Endothelial cell (in vitro differentiated cells): ENCODE measurements around the gene PLEKHH3. TPM values are rescaled to one million over a fixed set of nuclear protein-coding genes. Genes with fewer than 3 reads are reported as not detected.

Experiments
- DNase-seq: peaks from one replicate; pipeline ENCODE4 v3.0.0; 2021; ENCODE audit warnings: low spot score
- H3K27ac Mint-ChIP-seq: one replicate; pipeline ENCODE4 v1.8.0; 2021; ENCODE audit warnings: mixed read lengths, inconsistent platforms; ENCODE audit not compliant: unreplicated experiment
- H3K27me3 Mint-ChIP-seq: one replicate; pipeline ENCODE4 v1.8.0; 2021; ENCODE audit warnings: mild to moderate bottlenecking, moderate library complexity, mixed read lengths, inconsistent platforms; ENCODE audit not compliant: unreplicated experiment
- H3K36me3 Mint-ChIP-seq: one replicate; pipeline ENCODE4 v1.8.0; 2021; ENCODE audit warnings: mild to moderate bottlenecking, low read depth, mixed read lengths, inconsistent platforms; ENCODE audit not compliant: unreplicated experiment
- H3K4me1 Mint-ChIP-seq: one replicate; pipeline ENCODE4 v1.8.0; 2021; ENCODE audit warnings: mild to moderate bottlenecking, mixed read lengths, inconsistent platforms; ENCODE audit not compliant: unreplicated experiment
- H3K4me3 Mint-ChIP-seq: one replicate; pipeline ENCODE4 v1.8.0; 2021; ENCODE audit warnings: mild to moderate bottlenecking, mixed read lengths, inconsistent platforms; ENCODE audit not compliant: unreplicated experiment
- H3K9me3 Mint-ChIP-seq: one replicate; pipeline ENCODE4 v1.8.0; 2021; ENCODE audit warnings: mixed read lengths, inconsistent platforms; ENCODE audit not compliant: unreplicated experiment
- CTCF ChIP-seq: fragments of 200-600 bp; sonication (generic); IDR thresholded peaks from one replicate; pipeline ENCODE4 v1.5.0; 2021; ENCODE audit warnings: antibody characterized with exemption; ENCODE audit not compliant: unreplicated experiment
- total RNA-seq: library from RNA; stranded (reverse); fragmentation: NEBNext Ultra II Directional; extraction: Animal tissue kit (Norgen Biotek cat#: 25700); gene quantifications from one replicate; pipeline ENCODE4 v1.2.1, GENCODE V29; 2021; ENCODE audit not compliant: unreplicated experiment

The PLEKHH3 gene
- total RNA-seq, 1 donor from 2014 or later = 25.2 TPM

- peaks cover 7% of the 10 kb centered on the region for H3K27me3 Mint-ChIP-seq
- TF ChIP-seq CTCF = no peak
- H3K36me3 Mint-ChIP-seq = peaks cover 38% of the 10 kb centered on the region
- H3K9me3 Mint-ChIP-seq = no peaks in the 10 kb centered on the region
- H3K4me3 Mint-ChIP-seq = no peak overlapping the region
- H3K4me1 Mint-ChIP-seq = peaks cover 3% of the 10 kb centered on the region
- no peak for DNase-seq
- H3K27ac Mint-ChIP-seq = no peak overlapping the region
Measured at GRCh38 chr17:42702446-42702845, 25.7 kb upstream of the PLEKHH3 start.

- Mint-ChIP-seq H3K4me1 (peaks cover 3% of the 10 kb centered on the region), H3K4me3 (no peak overlapping the region), H3K27me3 (peaks cover 8% of the 10 kb centered on the region), H3K9me3 (no peaks in the 10 kb centered on the region), H3K36me3 (peaks cover 30% of the 10 kb centered on the region), H3K27ac (no peak overlapping the region)
- no peak for DNase-seq
- TF ChIP-seq CTCF = no peak
Measured at GRCh38 chr17:42700586-42701289, 23.9 kb upstream of the PLEKHH3 start.

DNA sequence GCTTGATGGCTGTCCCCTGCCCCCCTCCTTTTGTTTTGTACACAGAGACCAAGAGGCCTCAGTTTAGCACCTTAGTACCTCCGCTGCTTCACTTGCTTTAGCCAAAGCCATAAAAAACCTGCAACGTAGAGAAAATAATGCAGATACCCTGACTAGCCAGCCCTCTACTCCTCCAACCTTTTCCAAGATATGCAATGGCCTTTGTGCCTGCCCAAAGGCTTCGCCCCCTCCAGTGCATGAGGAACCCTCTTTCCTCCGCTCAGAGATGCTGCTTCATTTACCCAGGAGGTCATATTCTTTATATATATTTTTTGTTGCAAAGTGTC, 22.6 kb upstream of the PLEKHH3 start:
- no peak for TF ChIP-seq CTCF
- Mint-ChIP-seq H3K9me3 (no peaks in the 10 kb centered on the region), H3K27ac (no peak overlapping the region), H3K4me1 (peaks cover 3% of the 10 kb centered on the region), H3K27me3 (peaks cover 10% of the 10 kb centered on the region), H3K4me3 (peak overlapping the region; percentile 79), H3K36me3 (peaks cover 26% of the 10 kb centered on the region)
- no peak for DNase-seq

DNA sequence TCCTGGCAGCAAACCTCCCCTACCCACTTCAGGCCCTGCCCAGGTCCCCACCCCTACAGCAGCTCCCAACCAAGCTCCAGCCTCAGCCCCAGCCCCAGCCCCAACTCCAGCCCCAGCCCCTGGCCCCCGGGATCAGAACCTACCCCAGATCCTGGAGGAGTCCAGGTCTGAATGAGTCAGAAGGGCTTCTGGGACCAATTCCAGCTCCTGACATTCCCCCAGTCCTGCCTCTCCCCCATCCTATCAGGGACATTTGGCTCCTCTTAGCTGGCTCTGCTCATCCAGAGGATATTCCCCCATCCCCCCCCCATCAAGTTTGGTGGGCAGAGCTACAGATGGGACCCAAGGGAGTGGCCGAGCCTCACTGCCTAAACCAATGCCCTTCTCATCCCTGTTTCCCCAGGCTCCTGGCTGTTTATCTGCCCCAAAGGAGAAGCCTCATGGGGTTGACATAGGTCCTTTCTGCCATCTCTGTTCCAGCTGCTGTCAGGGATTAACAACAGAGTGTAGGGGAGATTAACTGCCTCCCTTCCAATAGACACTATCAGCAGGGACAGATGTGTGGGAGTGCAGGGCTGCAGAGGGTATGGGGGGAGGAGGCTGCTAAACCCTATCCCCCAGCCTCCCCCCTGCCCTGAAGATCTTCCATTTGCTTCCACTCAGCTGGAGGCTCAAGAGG, 22.1 kb upstream of the PLEKHH3 start:
- Mint-ChIP-seq H3K4me1 (peaks cover 3% of the 10 kb centered on the region), H3K9me3 (no peaks in the 10 kb centered on the region), H3K27me3 (peaks cover 10% of the 10 kb centered on the region), H3K36me3 (peaks cover 24% of the 10 kb centered on the region), H3K4me3 (no peak overlapping the region), H3K27ac (no peak overlapping the region)
- no peak for DNase-seq
- TF ChIP-seq CTCF = no peak

DNA sequence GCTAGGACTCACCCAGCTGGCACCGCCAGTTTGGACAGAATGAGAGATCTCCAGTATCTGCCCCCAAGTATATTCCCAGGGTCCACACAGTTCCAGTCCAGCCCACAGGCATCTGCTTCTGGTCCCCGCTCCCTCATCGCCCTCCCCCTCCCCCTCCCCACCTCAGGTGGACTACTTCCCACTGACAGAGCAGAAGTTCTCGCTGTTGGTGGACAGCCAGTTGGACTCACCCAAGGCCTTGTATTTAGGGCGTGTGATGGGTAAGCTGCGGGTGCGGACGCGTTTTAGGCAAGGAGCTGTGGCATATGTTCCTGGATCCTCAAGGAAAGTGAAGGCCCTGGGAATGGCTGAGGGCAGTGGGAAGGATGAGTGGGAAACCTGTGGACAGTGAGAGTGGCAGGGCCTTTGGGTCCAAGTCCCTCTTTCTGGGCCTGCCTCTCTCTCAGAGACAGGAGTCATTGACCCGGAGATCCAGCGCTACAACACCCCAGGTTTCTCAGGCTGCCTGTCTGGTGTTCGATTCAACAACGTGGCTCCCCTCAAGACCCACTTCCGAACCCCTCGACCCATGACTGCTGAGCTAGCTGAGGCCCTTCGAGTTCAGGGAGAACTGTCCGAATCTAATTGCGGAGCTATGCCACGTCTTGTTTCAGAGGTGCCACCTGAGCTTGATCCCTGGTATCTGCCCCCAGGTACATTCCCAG, 20.5 kb upstream of the PLEKHH3 start:
- H3K27ac Mint-ChIP-seq = no peak overlapping the region
- no peak for DNase-seq
- no peaks in the 10 kb centered on the region for H3K9me3 Mint-ChIP-seq
- no peak overlapping the region for H3K4me3 Mint-ChIP-seq
- H3K36me3 Mint-ChIP-seq = peaks cover 14% of the 10 kb centered on the region
- H3K27me3 Mint-ChIP-seq = peaks cover 7% of the 10 kb centered on the region
- no peak for TF ChIP-seq CTCF
- peaks cover 8% of the 10 kb centered on the region for H3K4me1 Mint-ChIP-seq
